ENCODE data around the gene NEIL3. TPM values are rescaled to one million over a fixed set of nuclear protein-coding genes. Genes with fewer than 3 reads are reported as not detected.

NEIL3 gene
- total and polyA plus RNA-seq, 9 of the 15 experiments (the other 6 are each of a cell fraction or from before 2014, with no cell fraction given), result 2.7 to 23.3 (median 12.9) TPM

- H3K36me3 ChIP-seq (ENCODE audit: control insufficient read depth, insufficient read depth, low read length), result no peaks in the 10 kb centered on the region
- FAIRE-seq, result no peak
- 0 out of 2 replicates have a peak overlapping the region, but pooled peaks have one; percentile 40 for H2AFZ ChIP-seq (ENCODE audit: low read depth, low read length)
- peak; percentile 17 to 50 (median 22) for DNase-seq (ENCODE audit: extremely low read depth in 1 of 4, low spot score in 3 of 4)
- peak overlapping the region; percentile 38 for H3K4me2 ChIP-seq (ENCODE audit: insufficient read depth, low read length)
- no peak overlapping the region for H3K9ac ChIP-seq (ENCODE audit: insufficient read depth in 1 of 2, low read depth in 2 of 2, low read length in 2 of 2)
- H3K79me2 ChIP-seq (ENCODE audit: control insufficient read depth, insufficient read depth, low read length), result no peaks in the 10 kb centered on the region
- in situ Hi-C loops (cut with MboI) (no loop called here), intact Hi-C loops (cut with micrococcal nuclease) (loop anchor here (2.0 to 5.0 kb wide), 2 partner anchors 130 to 166 kb away; no protein-coding TSS in a partner anchor)
- no TSS peak for BruUV-seq (replicated peaks)
- ATAC-seq, result peak; percentile 98
- H3K9me3 ChIP-seq (replicated peaks; ENCODE audit: control insufficient read depth, insufficient read depth, low read depth, low read length), result no peaks in the 10 kb centered on the region
- 27% methylated on average over 15 of the region's 19 CpGs for WGBS (ENCODE audit: insufficient coverage, low coverage, missing lambda C conversion rate)
- no peaks in the 10 kb centered on the region for H3K27me3 ChIP-seq (ENCODE audit: control insufficient read depth in 2 of 2, insufficient read depth in 2 of 2, low read length in 2 of 2)
- no peaks in the 10 kb centered on the region for H3K9me1 ChIP-seq (ENCODE audit: control insufficient read depth, insufficient read depth, low read length)
- ChIA-PET CTCF (ENCODE audit: low intra/inter-chr PET ratio) (no interaction called here), POLR2A (no interaction called here)
- no peak overlapping the region for H3K4me3 ChIP-seq
- no peaks in the 10 kb centered on the region for H4K20me1 ChIP-seq (replicated peaks; ENCODE audit: control insufficient read depth, insufficient read depth, low read length)
- H3K27ac ChIP-seq (ENCODE audit: extremely low read depth, low read depth, low read length), result no peak overlapping the region
- H3K4me1 ChIP-seq (replicated peaks in 1 of 2; ENCODE audit: control insufficient read depth in 2 of 2, insufficient read depth in 2 of 2, low read length in 2 of 2), result peaks cover 0 to 9% of the 10 kb centered on the region in 2 experiments; a peak in 2 of 5 replicates
- TF ChIP-seq TAF1 (IDR thresholded peaks at IDR 0.05; ENCODE audit: control insufficient read depth, extremely low read depth, insufficient read depth, low read length, severe bottlenecking) (no peak), NR2C1 (IDR thresholded peaks at IDR 0.05) (no peak), NR2C1 (tag; IDR thresholded peaks at IDR 0.05) (0 out of 2 replicates have a peak, but pooled peaks have one; percentile 11), ZBTB5 (IDR thresholded peaks at IDR 0.05) (no peak), ZBTB34 (CRISPR knock-in tag; IDR thresholded peaks at IDR 0.05) (no peak), MEIS2 (IDR thresholded peaks at IDR 0.05; ENCODE audit: partially characterized antibody) (no peak), ID3 (CRISPR knock-in tag; IDR thresholded peaks at IDR 0.05) (no peak), ID3 (tag; IDR thresholded peaks at IDR 0.05) (no peak), ZNF280A (IDR thresholded peaks at IDR 0.05; ENCODE audit: low read depth, partially characterized antibody) (no peak), NR0B1 (IDR thresholded peaks at IDR 0.05; ENCODE audit: partially characterized antibody) (no peak), ASH1L (IDR thresholded peaks at IDR 0.05; ENCODE audit: borderline replicate concordance, low read depth, partially characterized antibody) (no peak), CTCF (IDR thresholded peaks at IDR 0.05 in 2 of 3, conservative IDR thresholded peaks at IDR 0.05 in 1 of 3; ENCODE audit: insufficient read depth in 2 of 3, low read depth in 1 of 3, low read length in 3 of 3) (peak; percentile 40 to 59 (median 55))
Observed at GRCh38 chr4:177380730-177381287, 71.1 kb downstream of the NEIL3 start.
